ENCODE results near the gene FRMD8.

FRMD8 gene

GRCh38 chr11:65434667-65435410 is 48.4 kb downstream of the FRMD8 start:
- no peak for TF ChIP-seq JUND (IDR thresholded peaks at IDR 0.05; ENCODE audit: low read depth)
- in situ Hi-C loops (cut with HindIII; ENCODE audit: low pct_unique_long_range_greater_than_20kb, low sequenced_read_pairs): no loop called here
- DNase-seq (ENCODE audit: low read depth in 1 of 2, low spot score in 1 of 2): no peak

GRCh38 chr11:65435411-65435931 is 49.0 kb downstream of the FRMD8 start:
- in situ Hi-C loops (cut with HindIII; ENCODE audit: low pct_unique_long_range_greater_than_20kb, low sequenced_read_pairs): no loop called here
- no peak for TF ChIP-seq JUND (IDR thresholded peaks at IDR 0.05; ENCODE audit: low read depth)
- no peak for DNase-seq (ENCODE audit: low read depth in 1 of 2, low spot score in 1 of 2)

DNA sequence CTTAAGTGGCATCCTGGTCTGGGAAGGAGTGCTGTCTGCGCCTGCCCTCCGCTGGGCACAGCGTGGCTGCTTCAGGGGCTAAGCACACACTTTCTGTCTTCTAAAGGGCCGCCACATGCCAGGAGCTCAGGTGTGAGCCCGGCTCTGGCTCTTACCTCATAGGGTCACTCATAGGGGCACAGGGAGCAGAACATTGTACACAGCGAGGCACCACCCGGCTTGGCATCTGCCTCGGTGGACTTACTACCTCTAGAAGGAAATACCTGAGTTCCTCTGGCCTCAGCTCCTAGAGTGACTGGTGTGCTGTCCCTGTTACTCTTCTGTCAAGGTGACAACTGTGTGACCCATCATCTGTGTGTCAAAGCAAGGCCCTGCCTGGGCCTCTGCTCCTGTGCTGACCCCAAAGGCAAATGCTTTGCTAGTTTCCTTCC is 49.6 kb downstream of the FRMD8 start:
- peak in 1 of 2 experiments; percentile 40 for DNase-seq (ENCODE audit: low read depth in 1 of 2, low spot score in 1 of 2)
- in situ Hi-C loops (cut with HindIII; ENCODE audit: low pct_unique_long_range_greater_than_20kb, low sequenced_read_pairs): no loop called here
- no peak for TF ChIP-seq JUND (IDR thresholded peaks at IDR 0.05; ENCODE audit: low read depth)

GRCh38 chr11:65436412-65437032 is 50.1 kb downstream of the FRMD8 start:
- peak in 1 of 2 experiments; percentile 40 for DNase-seq (ENCODE audit: low read depth in 1 of 2, low spot score in 1 of 2)
- TF ChIP-seq JUND (IDR thresholded peaks at IDR 0.05; ENCODE audit: low read depth): no peak
- in situ Hi-C loops (cut with HindIII; ENCODE audit: low pct_unique_long_range_greater_than_20kb, low sequenced_read_pairs): no loop called here

- no peak for DNase-seq (ENCODE audit: low read depth in 1 of 2, low spot score in 1 of 2)
- no peak for TF ChIP-seq JUND (IDR thresholded peaks at IDR 0.05; ENCODE audit: low read depth)
- in situ Hi-C loops (cut with HindIII; ENCODE audit: low pct_unique_long_range_greater_than_20kb, low sequenced_read_pairs): no loop called here
Measured at GRCh38 chr11:65437436-65438227, 51.2 kb downstream of the FRMD8 start.

GRCh38 chr11:65438257-65439151 is 52.1 kb downstream of the FRMD8 start:
- no peak for DNase-seq (ENCODE audit: low read depth in 1 of 2, low spot score in 1 of 2)
- no peak for TF ChIP-seq JUND (IDR thresholded peaks at IDR 0.05; ENCODE audit: low read depth)
- in situ Hi-C loops (cut with HindIII; ENCODE audit: low pct_unique_long_range_greater_than_20kb, low sequenced_read_pairs): no loop called here

- DNase-seq (ENCODE audit: low read depth in 1 of 2, low spot score in 1 of 2): no peak
- in situ Hi-C loops (cut with HindIII; ENCODE audit: low pct_unique_long_range_greater_than_20kb, low sequenced_read_pairs): no loop called here
- no peak for TF ChIP-seq JUND (IDR thresholded peaks at IDR 0.05; ENCODE audit: low read depth)
Measured at GRCh38 chr11:65439331-65440181, 53.1 kb downstream of the FRMD8 start.

DNA sequence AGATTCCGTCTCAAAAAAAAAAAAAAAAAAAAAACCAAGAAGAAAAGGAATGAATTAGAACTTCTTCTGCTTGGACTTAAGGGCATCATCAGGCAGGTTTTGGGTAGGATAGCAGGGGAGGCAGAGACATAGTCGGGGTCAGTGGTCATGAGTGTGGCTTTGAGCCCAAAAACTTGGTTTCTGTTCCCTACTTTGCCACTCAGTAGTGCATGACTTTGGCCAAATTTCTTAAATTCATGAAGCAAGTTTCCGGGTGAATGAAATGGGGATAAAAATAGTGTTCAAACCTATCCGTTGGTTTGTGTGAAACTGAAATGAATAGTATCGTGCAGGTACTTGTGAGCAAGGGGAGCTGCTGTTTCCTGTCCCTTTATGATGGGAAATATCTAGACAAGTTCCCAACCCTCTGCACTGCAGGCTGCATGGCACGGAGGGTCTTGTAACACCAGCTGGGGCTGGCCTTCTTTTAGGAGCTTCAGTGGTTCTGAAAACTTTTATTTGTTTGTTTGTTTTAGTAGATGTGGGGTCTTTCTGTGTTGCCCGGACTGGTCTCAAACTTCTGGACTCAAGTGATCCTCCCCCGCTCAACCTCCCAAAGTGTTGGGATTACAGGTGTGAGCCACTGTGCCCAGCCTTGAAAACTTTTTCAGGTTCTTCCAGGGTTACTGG is 54.5 kb downstream of the FRMD8 start:
- peak in 1 of 2 experiments; percentile 45 for DNase-seq (ENCODE audit: low read depth in 1 of 2, low spot score in 1 of 2)
- in situ Hi-C loops (cut with HindIII; ENCODE audit: low pct_unique_long_range_greater_than_20kb, low sequenced_read_pairs): no loop called here
- no peak for TF ChIP-seq JUND (IDR thresholded peaks at IDR 0.05; ENCODE audit: low read depth)

DNA sequence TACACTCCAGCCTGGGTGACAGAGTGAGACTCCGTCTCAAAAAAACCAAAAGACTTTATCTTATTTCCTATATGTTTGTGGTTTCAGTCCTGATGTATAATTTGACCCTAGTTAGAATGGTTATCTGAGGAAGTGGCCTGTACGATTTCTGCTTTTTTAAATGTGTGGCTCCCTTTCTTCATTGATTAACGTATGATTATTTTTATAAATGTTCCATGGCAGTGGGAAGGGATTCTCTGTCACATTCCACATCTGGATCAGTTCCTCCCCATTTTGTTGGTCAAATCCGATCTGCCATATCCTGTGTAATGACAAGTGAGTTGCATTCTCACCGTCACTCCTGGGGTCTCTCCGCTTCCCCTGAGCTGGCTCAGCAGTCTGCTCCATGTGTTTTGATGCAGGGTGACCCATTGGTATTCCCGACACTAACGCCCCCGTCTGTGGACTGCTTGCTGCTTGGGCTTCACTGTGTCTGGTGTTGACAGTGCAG is 56.5 kb downstream of the FRMD8 start:
- no peak for TF ChIP-seq JUND (IDR thresholded peaks at IDR 0.05; ENCODE audit: low read depth)
- peak in 1 of 2 experiments; percentile 44 for DNase-seq (ENCODE audit: low read depth in 1 of 2, low spot score in 1 of 2)
- in situ Hi-C loops (cut with HindIII; ENCODE audit: low pct_unique_long_range_greater_than_20kb, low sequenced_read_pairs): no loop called here

DNA sequence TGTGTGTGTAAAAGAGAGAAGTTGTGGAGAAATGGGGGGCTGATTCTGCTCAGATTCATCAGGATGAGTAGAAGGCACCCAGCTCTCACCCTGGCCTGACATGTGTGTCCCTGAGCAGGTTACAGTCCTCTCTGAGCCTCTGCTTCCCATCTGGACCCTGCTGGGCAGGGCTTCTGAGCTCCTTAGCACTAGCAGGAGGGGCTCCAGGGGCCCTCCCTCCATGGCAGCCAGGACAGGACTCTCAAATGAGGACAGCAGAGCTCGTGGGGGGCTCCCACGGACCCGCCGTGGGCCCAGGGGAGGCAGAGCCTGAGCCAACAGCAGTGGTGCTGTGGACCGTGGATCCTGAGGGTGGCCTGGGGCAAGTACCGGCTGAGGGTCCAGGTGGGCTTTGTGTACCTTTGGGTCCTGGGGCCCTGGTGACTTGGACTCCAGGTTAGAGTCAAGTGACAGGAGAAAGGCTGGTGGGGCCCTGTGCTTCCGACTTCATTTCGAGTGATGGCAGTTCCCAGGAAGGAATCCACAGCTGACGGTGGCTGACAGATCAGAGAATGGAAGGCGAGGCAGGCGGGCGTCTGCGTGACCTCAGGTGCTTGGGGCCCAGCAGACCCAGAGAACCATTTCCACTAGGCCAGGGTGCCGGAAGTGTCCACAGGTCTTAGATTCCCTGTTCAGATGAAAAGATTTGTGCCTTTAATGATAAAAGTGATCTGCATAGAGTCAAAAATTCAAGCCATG is 58.0 kb downstream of the FRMD8 start:
- DNase-seq (ENCODE audit: low read depth in 1 of 2, low spot score in 1 of 2): no peak
- in situ Hi-C loops (cut with HindIII; ENCODE audit: low pct_unique_long_range_greater_than_20kb, low sequenced_read_pairs): no loop called here
- no peak for TF ChIP-seq JUND (IDR thresholded peaks at IDR 0.05; ENCODE audit: low read depth)

Measured in T47D (cell line).